Spleen (tissue), 7 donors: ENCODE data around the gene DBH.

Experiments used
- CTCF ChIP-seq, 11 experiments: fragments of 200-600 bp in 7 of 11; fragments of 450-650 bp in 4 of 11; sonication (generic) in 4 of 11; IDR thresholded peaks in 8 of 11; conservative IDR thresholded peaks in 3 of 11; 1 replicate in 7 of 11; 2 replicates in 4 of 11; pipeline versions ENCODE4 v1.4.0 to v1.8.0; 2016 to 2021; ENCODE audit warnings: antibody characterized with exemption in 11 of 11, inconsistent platforms in 4 of 11, mild to moderate bottlenecking in 1 of 11
- POLR2A ChIP-seq, 3 donors: fragments of 450-650 bp; IDR thresholded peaks; one replicate each; pipeline ENCODE4 v1.5.1; 2017; ENCODE audit warnings: antibody characterized with exemption in 3 of 3, mild to moderate bottlenecking in 1 of 3
- POLR2AphosphoS5 ChIP-seq, 3 donors: sonication (generic); formaldehyde crosslinking; IDR thresholded peaks; one replicate each; pipeline ENCODE4 v1.5.1; 2017; ENCODE audit warnings: antibody characterized with exemption in 3 of 3
- donor health status: DM: no; HTN: no; CAD: no; lungs with moderate emphysema.
- donor health status: DM: no; HTN: no; CAD: no.
- donor health status: DM: no; HTN: no; CAD: no.

DNA sequence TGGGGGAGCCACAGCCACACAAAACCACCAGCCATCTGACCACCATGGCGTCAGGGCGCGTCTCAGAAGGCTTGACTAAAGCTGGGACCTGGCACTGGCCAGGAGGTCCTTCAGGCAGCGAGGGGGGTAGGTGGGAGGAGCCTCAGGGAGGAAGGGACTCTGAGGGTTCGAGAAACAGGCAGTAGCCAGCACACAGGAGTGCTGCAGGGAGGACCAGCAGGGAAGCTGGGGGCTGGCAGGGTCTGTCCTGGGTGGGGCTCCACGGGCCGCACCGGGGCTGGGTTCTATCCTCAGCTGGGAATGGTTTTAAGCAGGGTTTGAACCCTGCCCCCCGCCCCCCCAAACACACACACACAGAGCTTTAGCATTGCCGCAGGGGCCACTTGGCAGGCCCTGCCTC lies 34.4 kb upstream of the DBH start:
- TF ChIP-seq POLR2A (IDR thresholded peaks at IDR 0.05) (no peak), CTCF (IDR thresholded peaks at IDR 0.05 in 8 of 11, conservative IDR thresholded peaks at IDR 0.05 in 3 of 11) (no peak), POLR2AphosphoS5 (IDR thresholded peaks at IDR 0.05) (no peak)
